ENCODE data around the gene ZNF579. TPM values are rescaled to one million over a fixed set of nuclear protein-coding genes. Genes with fewer than 3 reads are reported as not detected.

ZNF579 gene
- total RNA-seq, 1 experiment from 2014 or later: 19.9 TPM

DNA sequence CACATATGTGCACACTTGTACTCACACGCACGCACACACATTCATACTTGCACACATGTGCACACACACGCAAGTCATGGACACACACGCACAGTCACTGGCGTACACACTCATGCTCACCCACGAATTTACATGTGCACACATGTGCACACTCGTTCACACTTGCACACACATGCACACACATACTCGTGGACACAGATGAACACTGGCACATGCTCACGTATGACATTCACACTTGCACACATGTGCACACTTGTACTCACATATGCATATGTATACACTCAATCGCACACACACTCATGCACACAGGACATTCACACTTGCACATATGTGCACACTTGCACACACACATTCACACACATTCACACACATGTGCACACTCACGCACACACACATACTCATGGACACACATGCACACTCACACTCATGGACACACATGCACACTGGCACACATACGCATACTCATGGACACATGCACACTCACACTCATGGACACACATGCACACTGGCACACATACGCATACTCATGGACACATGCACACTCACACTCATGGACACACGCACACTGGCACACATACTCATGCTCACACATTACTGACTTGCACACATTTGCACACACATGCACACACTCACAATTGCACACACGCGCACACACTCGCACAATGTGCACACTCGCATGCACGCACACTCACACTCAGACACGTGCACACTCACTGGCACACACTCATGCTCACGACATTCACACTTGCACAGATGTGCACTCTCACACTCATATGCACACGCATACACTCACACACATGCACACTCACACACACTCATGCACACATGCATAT lies 53.2 kb downstream of the ZNF579 start:
- H3K14ac ChIP-seq (ENCODE audit: insufficient read depth, low read length): no peak overlapping the region
- no peak overlapping the region for H3K56ac ChIP-seq (ENCODE audit: insufficient read length, low read depth, low read length)
- H2BK20ac ChIP-seq (ENCODE audit: low read depth, low read length, poor library complexity, severe bottlenecking): no peak overlapping the region
- no CpG with 5 or more reads among the region's 22 CpGs for WGBS (ENCODE audit: extremely low coverage, insufficient read length, low lambda C conversion rate)
- H3K27me3 Mint-ChIP-seq (ENCODE audit: low read depth): peaks cover 4% of the 10 kb centered on the region; the same call in 1 of the 2 replicates
- H3K9me3 ChIP-seq (ENCODE audit: control insufficient read depth, low read depth, low read length): no peaks in the 10 kb centered on the region
- no peak overlapping the region for H2AFZ ChIP-seq (ENCODE audit: low read length)
- H4K8ac ChIP-seq (replicated peaks; ENCODE audit: insufficient read length, low read depth, low read length): no peak overlapping the region
- H3K4ac ChIP-seq (ENCODE audit: low read depth, low read length): no peak overlapping the region
- no peak overlapping the region for H2BK5ac ChIP-seq (ENCODE audit: insufficient read length, low read length)
- no peak overlapping the region for H3K27ac ChIP-seq (ENCODE audit: insufficient read length, low read depth, low read length)
- H3K27ac Mint-ChIP-seq: no peak overlapping the region
- no peak overlapping the region for H4K5ac ChIP-seq (ENCODE audit: insufficient read length, low read depth, low read length)
- H3K9ac ChIP-seq (ENCODE audit: extremely low read depth, insufficient read length, low read length): no peak overlapping the region
- no peak overlapping the region for H3K4me2 ChIP-seq (ENCODE audit: insufficient read depth, insufficient read length, low read length)
- H2BK12ac ChIP-seq (ENCODE audit: insufficient read length, low read depth, low read length): no peak overlapping the region
- no peaks in the 10 kb centered on the region for H4K20me1 ChIP-seq (ENCODE audit: control insufficient read depth, insufficient read depth, insufficient read length)
- H3K9me3 Mint-ChIP-seq: no peaks in the 10 kb centered on the region
- no peak overlapping the region for H3K18ac ChIP-seq (ENCODE audit: insufficient read length, low read depth, low read length)
- no peaks in the 10 kb centered on the region for H3K27me3 ChIP-seq (ENCODE audit: insufficient read depth, low read length)
- H4K91ac ChIP-seq (ENCODE audit: insufficient read length, low read depth, low read length): no peak overlapping the region
- H3K4me1 ChIP-seq (ENCODE audit: insufficient read depth, low read length): no peaks in the 10 kb centered on the region; the same call in 1 of the 2 replicates
- H3K23me2 ChIP-seq (ENCODE audit: insufficient read length, low read depth, low read length, poor library complexity, severe bottlenecking): no peaks in the 10 kb centered on the region
- H3K36me3 Mint-ChIP-seq (ENCODE audit: insufficient read depth in 1 of 3, low read depth in 3 of 3): no peaks in the 10 kb centered on the region
- no peak overlapping the region for H3K4me3 Mint-ChIP-seq
- TF ChIP-seq, protein P1, sequence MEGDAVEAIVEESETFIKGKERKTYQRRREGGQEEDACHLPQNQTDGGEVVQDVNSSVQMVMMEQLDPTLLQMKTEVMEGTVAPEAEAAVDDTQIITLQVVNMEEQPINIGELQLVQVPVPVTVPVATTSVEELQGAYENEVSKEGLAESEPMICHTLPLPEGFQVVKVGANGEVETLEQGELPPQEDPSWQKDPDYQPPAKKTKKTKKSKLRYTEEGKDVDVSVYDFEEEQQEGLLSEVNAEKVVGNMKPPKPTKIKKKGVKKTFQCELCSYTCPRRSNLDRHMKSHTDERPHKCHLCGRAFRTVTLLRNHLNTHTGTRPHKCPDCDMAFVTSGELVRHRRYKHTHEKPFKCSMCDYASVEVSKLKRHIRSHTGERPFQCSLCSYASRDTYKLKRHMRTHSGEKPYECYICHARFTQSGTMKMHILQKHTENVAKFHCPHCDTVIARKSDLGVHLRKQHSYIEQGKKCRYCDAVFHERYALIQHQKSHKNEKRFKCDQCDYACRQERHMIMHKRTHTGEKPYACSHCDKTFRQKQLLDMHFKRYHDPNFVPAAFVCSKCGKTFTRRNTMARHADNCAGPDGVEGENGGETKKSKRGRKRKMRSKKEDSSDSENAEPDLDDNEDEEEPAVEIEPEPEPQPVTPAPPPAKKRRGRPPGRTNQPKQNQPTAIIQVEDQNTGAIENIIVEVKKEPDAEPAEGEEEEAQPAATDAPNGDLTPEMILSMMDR (conservative IDR thresholded peaks at IDR 0.05): no peak
- H2AK5ac ChIP-seq (ENCODE audit: insufficient read length, low read length): no peak overlapping the region
- H2BK15ac ChIP-seq (ENCODE audit: low read depth, low read length): no peak overlapping the region
- H2BK120ac ChIP-seq (ENCODE audit: low read depth, low read length, poor library complexity, severe bottlenecking): no peak overlapping the region
- H3K23ac ChIP-seq (ENCODE audit: insufficient read length, low read depth, low read length): no peak overlapping the region
- DNase-seq: no peak
- H3K79me1 ChIP-seq (ENCODE audit: insufficient read depth, low read depth, low read length, poor library complexity, severe bottlenecking): no peaks in the 10 kb centered on the region
- no peaks in the 10 kb centered on the region; a peak in 1 of 4 replicates for H3K4me1 Mint-ChIP-seq
- H3T11ph ChIP-seq (ENCODE audit: low read length): no peak overlapping the region
- no peaks in the 10 kb centered on the region for H3K79me2 ChIP-seq (ENCODE audit: insufficient read depth, low read length)

Other genes with a start within 250 kb of the ZNF579 start
- gene KMT5C, start 241.0 kb downstream of the ZNF579 start, total RNA-seq (2021): 53.7 and 54.5 TPM in 2 replicates
- gene COX6B2, start 226.1 kb downstream of the ZNF579 start, total RNA-seq (2021): 4.0 and 5.0 TPM in 2 replicates
- 0.13 and 0.15 TPM in 2 replicates for gene GARIN5B, start 217.6 kb downstream of the ZNF579 start, total RNA-seq (2021)
- gene IL11, start 210.4 kb downstream of the ZNF579 start, total RNA-seq (2021): 3.8 and 3.9 TPM in 2 replicates
- gene TMEM190, start 204.0 kb downstream of the ZNF579 start, total RNA-seq (2021): 1.5 and 1.6 TPM in 2 replicates
- 3.8 and 4.8 TPM in 2 replicates for gene TMEM238, start 196.6 kb downstream of the ZNF579 start, total RNA-seq (2021)
- gene RPL28, start 194.9 kb downstream of the ZNF579 start, total RNA-seq (2021): 2,076 and 2,130 TPM in 2 replicates
- gene UBE2S, start 173.1 kb downstream of the ZNF579 start, total RNA-seq (2021): 391 and 393 TPM in 2 replicates
- gene SHISA7, start 137.5 kb downstream of the ZNF579 start, total RNA-seq (2021): 0.31 TPM in 2 replicates
- gene ISOC2, start 119.2 kb downstream of the ZNF579 start, total RNA-seq (2021): 68.2 and 72.2 TPM in 2 replicates
- 1.2 and 2.1 TPM in 2 replicates for gene C19orf85, start 116.1 kb downstream of the ZNF579 start, total RNA-seq (2021)
- 16.5 and 16.6 TPM in 2 replicates for gene ZNF628, start 104.2 kb downstream of the ZNF579 start, total RNA-seq (2021)
- gene NAT14, start 95.7 kb downstream of the ZNF579 start, total RNA-seq (2021): 48.7 and 51.2 TPM in 2 replicates
- 2.5 and 3.2 TPM in 2 replicates for gene SSC5D, start 92.4 kb downstream of the ZNF579 start, total RNA-seq (2021)
- 2.5 and 2.8 TPM in 2 replicates for gene SBK2, start 43.7 kb downstream of the ZNF579 start, total RNA-seq (2021)
- gene SBK3, start 35.3 kb downstream of the ZNF579 start, total RNA-seq (2021): 0.48 and 0.70 TPM in 2 replicates
- 21.5 and 25.2 TPM in 2 replicates for gene FIZ1, start 18.7 kb upstream of the ZNF579 start, total RNA-seq (2021)
- gene ZNF524, start 19.4 kb upstream of the ZNF579 start, total RNA-seq (2021): 2.9 and 3.0 TPM in 2 replicates
- 13.8 and 14.3 TPM in 2 replicates for gene ZNF865, start 24.8 kb upstream of the ZNF579 start, total RNA-seq (2021)
- gene ZNF784, start 43.7 kb upstream of the ZNF579 start, total RNA-seq (2021): 9.9 and 10.7 TPM in 2 replicates
- 22.4 and 22.8 TPM in 2 replicates for gene ZNF580, start 60.2 kb upstream of the ZNF579 start, total RNA-seq (2021)
- gene ZNF581, start 62.8 kb upstream of the ZNF579 start, total RNA-seq (2021): 65.1 and 68.0 TPM in 2 replicates
- 19.9 and 20.0 TPM in 2 replicates for gene CCDC106, start 67.4 kb upstream of the ZNF579 start, total RNA-seq (2021)
- gene U2AF2, start 74.2 kb upstream of the ZNF579 start, total RNA-seq (2021): 321 and 342 TPM in 2 replicates
- 158 and 159 TPM in 2 replicates for gene EPN1, start 94.4 kb upstream of the ZNF579 start, total RNA-seq (2021)
- gene NLRP9, start 157.6 kb upstream of the ZNF579 start, total RNA-seq (2021): not detected in 2 replicates
- not detected in 2 replicates for gene RFPL4A, start 178.2 kb upstream of the ZNF579 start, total RNA-seq (2021)
- not detected in 2 replicates for gene RFPL4AL1, start 188.3 kb upstream of the ZNF579 start, total RNA-seq (2021)

All from H9 (cell line).